ENCODE results near the gene MYO1D.
A peak's percentile ranks its signal among the peaks of the same experiment; 100 is the strongest.
"Not testable (repeated sequence)": the region's sequence is repeated elsewhere in the genome, so short reads cannot be mapped to it uniquely, and the experiment has no call there.

The MYO1D gene

GRCh38 chr17:32719689-32720088, 157.2 kb downstream of the MYO1D start:
- no peak for DNase-seq

- not testable (repeated sequence) for DNase-seq
Measured at GRCh38 chr17:32714922-32715321, 162.0 kb downstream of the MYO1D start.

GRCh38 chr17:32714206-32714605, 162.7 kb downstream of the MYO1D start:
- not testable (repeated sequence) for DNase-seq

DNA sequence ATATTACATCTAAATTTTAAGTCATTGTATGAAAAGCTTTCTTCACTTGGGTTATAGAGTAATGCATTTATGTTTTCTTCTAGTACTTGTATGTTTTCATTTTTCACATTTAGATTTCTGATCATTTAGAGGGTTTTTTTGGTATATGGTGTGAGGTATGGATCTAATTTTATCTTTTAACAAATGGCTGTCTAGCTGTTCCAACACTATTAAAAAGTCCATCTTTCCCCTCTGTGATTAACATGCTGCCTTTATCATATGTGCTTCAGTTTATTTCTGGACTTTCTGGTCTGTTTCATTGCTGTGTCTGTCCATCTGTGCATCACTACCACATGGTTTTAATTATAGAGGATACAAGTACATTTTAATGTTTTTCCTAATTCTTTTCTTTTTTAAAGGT, 163.8 kb downstream of the MYO1D start:
- DNase-seq: no peak

- no peak for DNase-seq
Measured at GRCh38 chr17:32709562-32709961, 167.4 kb downstream of the MYO1D start.

- DNase-seq: no peak
Measured at GRCh38 chr17:32701871-32702270, 175.1 kb downstream of the MYO1D start.

- no peak for DNase-seq
Measured at GRCh38 chr17:32699247-32699646, 177.7 kb downstream of the MYO1D start.

DNA sequence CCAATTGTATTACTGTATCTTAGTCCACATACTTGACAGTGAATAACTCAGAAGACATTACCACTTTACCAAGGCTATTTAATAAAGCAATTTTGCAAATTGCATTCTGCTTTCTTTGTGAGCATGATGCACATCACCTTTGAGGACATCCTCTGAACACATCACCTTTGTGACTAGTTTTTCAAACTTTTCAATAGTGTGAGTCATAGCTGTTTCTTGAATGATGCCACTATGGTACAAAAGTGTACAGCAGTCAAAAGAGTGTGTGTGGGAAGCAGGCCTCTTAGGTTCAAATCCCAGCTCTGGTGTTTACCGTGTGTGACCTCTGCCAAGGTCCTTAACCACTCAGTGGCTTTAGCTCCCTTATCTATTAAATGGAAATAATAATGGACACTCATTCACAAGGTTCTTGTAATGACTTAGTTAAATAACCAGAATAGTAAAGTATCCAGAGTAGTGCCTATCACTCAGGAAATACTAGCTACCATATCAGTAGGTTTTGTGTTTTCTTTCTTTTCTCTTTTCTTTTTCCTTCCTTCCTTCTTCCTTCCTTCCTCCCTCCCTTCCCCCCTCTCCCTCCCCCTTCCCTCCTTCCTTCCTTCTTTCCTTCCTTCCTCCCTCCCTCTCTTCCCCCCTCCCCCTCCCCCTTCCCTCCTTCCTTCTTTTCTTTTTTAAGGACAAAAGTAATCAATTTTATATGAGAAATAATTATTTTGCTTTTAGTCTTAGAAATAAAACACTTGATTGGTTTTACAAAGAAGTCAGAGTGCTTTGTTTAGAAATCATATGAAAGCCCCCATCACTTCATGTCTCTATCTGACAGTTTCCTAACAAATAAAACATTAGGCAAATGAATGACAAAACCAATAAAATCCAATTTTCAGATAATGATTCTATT, 178.9 kb downstream of the MYO1D start:
- no peak for DNase-seq

DNA sequence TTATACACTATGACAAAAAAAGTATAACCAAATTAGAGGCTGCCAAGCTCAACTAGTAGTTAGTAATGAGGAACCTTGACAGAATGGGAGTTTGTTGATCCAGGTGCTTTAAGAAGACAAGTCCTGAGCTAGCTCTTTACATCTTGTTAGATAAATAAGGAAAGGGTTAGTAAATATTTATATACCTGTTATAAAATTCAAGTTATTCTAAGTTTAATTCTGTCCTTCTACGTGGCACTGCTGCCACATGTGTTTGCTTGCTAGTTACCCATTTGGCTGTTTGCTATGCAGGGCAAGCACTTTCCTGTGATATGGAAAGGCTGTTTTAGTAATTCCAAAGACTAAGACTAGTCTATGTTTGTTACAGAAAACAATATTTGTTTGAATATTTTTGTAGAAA, 180.5 kb downstream of the MYO1D start:
- no peak for DNase-seq

DNA sequence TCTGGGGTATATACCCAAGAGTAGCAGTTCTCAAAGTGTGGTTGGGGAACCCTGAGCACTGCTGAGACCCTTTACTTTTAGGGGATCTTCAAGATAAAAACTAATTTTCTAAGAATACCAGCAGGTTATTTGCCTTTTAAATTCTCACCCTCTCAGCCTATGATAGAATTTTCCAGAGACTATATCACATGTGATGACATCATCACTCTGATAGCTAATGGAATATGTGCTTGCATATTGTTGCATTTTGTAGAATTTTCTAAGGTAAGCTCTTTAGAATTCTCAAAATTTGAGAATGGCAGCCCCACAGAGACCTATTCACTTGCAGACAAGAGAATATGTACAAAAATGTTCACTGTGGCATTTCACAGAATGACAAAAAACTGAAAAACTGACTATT, 181.1 kb downstream of the MYO1D start:
- no peak for DNase-seq

DNA sequence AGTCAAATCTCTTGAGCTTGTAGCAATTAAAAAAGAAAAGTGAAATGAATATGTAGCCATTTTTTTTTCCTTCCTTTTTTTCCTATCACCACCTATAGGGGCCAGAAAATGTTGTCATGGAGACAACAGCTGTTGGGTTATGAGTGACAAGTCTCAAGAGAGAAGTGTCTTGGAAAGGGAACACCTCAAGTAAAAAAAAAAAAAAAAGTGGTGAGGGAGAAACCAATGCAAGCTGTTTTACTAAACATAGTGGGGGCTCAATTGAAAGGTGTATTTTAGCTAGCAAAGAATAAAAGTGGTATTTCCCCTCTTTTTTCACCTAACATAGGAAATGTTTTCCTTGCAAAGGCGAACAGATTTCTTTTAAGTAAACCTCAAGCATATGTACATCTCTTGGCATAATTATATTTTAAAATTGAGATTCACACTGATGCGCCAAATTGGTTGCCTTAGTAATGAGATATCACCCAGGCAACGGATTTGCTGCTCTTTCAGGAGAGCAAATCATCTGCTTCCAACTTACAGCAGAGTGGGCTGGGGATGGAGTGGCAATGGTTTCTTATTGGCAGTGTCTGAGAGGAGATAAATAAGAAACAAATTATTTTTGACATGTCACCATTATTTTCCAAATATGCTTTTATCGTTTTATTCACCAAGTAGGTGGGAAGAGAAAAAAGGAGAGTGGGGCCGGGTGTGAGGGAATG, 183.6 kb downstream of the MYO1D start:
- no peak for DNase-seq

DNA sequence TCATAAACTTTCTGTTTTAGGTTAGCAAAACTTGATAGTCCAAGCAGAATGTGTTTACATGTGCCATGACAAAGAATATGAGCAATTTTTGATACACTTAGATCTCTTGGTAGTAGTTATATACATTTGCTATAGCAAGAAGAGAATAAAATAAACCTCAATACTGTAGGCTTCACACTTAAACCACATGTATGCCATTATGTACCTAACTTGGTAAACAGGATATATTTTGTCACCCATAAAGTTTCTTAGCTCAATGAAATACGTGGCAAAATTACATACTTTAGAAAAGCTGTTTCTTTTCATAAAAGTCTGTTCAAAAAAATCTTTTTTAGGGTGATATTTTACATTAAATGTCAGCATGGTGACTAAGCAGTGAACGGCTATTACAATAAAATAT, 184.7 kb downstream of the MYO1D start:
- no peak for DNase-seq

DNA sequence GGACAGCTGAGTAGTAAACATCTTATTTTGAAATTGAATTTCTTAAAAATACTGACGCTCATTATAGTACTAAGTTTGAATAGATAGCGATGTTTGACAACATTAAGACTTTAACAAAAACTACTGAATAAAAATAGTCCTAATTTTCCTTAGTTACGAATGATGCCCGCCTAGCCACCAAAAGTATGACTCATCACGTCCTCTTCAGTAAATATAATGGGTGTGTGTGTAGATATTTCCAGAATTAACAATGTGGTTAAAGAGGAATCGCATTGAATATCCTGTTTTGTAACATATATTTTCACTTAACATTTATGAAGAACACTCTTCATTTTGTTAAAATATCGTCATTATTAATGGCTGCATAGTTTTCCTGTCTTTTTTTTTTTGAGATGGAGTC, 187.6 kb downstream of the MYO1D start:
- DNase-seq: no peak

DNA sequence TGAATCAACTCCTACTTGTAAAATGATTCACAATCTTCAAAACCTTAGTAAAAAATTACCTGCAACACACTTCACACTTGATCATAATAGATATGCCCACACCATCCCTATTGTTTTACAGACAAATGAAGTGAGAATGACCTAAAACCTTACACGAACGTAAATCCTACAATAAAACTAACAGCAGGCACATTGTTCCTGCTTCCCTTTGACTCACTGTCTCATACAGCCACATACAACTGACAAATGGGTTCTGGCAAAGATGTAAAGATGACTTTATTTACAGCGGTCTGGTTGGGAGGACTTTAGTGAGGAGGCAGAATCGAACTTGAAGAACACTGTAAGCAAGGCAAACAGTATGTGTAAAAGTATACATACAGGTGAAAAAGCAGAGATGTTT, 188.7 kb downstream of the MYO1D start:
- no peak for DNase-seq

GRCh38 chr17:32684087-32684958, 192.6 kb downstream of the MYO1D start:
- no peak for DNase-seq

- DNase-seq: no peak
Measured at GRCh38 chr17:32673964-32674363, 203.0 kb downstream of the MYO1D start.

- DNase-seq: no peak
Measured at GRCh38 chr17:32672711-32673110, 204.2 kb downstream of the MYO1D start.

- DNase-seq: peak; percentile 34
Measured at GRCh38 chr17:32671896-32672295, 205.0 kb downstream of the MYO1D start.

DNA sequence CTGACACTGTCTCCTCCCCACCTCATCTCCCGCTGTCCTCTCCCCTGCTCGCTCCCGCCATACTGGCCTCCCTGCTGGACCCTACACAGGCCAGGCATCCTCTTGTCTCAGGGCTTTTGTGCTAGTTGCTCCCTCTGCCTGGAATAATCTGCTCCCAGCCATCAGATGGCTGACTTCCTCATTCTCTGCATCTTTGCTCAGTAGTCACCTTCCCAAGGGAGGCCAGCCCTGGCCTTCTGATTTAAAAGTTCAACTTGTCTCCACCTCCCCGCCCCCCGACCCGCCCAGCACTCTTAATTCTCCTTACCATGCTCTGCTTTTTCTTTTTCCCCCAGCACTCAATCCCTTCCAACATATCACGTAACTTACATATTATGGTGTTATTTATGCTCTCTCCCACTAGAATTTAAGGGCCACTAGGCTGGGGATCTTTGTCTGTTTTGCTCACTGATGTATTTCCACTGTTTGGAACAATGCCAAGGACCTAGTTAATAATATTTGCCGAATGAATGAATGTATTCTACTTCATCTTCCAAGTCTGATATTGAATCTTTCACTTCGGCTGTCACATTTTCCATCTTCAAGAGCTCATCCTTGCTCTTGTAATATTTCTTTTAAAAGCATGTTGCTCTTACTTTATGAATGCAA, 211.9 kb downstream of the MYO1D start:
- no peak for DNase-seq

GRCh38 chr17:32660496-32660985, 216.4 kb downstream of the MYO1D start:
- DNase-seq: no peak

DNA sequence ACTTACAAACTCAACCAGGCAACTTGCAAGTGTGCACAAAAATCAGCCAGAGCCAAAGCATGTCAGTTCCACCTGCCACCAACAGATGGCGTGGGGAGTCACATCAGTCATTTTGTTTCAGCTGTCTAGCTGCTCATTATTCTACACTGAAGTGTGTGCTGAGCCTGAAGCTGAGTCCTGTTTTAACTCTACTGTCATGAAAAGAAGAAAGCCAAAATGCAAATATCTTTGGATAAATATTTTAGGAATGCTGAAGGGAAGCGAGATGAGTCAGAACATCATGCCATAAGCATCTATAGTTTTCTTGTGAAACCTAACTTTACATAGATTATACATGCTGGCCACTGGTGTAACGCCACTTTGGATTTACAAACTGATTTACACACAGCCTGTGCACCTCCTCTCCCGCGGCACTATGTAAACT, 217.5 kb downstream of the MYO1D start:
- peak; percentile 70 for DNase-seq

All from left hindlimb (tissue), 1 donor.